ENCODE measurements around the gene SPAG16.
"Not testable (repeated sequence)": the region's sequence is repeated elsewhere in the genome, so short reads cannot be mapped to it uniquely, and the experiment has no call there.

The SPAG16 gene

GRCh38 chr2:214035921-214036320, 751.7 kb downstream of the SPAG16 start:
- in situ Hi-C loops (cut with HindIII; ENCODE audit: low sequenced_read_pairs), result no loop called here
- no peak for TF ChIP-seq CTCF (IDR thresholded peaks at IDR 0.05; ENCODE audit: low read depth, low read length)
- DNase-seq (ENCODE audit: low read depth, low spot score), result no peak
- H3K4me3 ChIP-seq (ENCODE audit: low read depth, low read length), result no peak overlapping the region

- H3K4me3 ChIP-seq (ENCODE audit: low read depth, low read length), result no peak overlapping the region
- in situ Hi-C loops (cut with HindIII; ENCODE audit: low sequenced_read_pairs), result no loop called here
- DNase-seq (ENCODE audit: low read depth, low spot score), result no peak
- TF ChIP-seq CTCF (IDR thresholded peaks at IDR 0.05; ENCODE audit: low read depth, low read length), result no peak
These were observed 753.9 kb downstream of the SPAG16 start for GRCh38 chr2:214038186-214038585.

GRCh38 chr2:214050731-214051130, 766.5 kb downstream of the SPAG16 start:
- in situ Hi-C loops (cut with HindIII; ENCODE audit: low sequenced_read_pairs), result no loop called here
- no peak for DNase-seq (ENCODE audit: low read depth, low spot score)
- H3K4me3 ChIP-seq (ENCODE audit: low read depth, low read length), result no peak overlapping the region
- no peak for TF ChIP-seq CTCF (IDR thresholded peaks at IDR 0.05; ENCODE audit: low read depth, low read length)

GRCh38 chr2:214051585-214051984, 767.3 kb downstream of the SPAG16 start:
- in situ Hi-C loops (cut with HindIII; ENCODE audit: low sequenced_read_pairs), result no loop called here
- no peak overlapping the region for H3K4me3 ChIP-seq (ENCODE audit: low read depth, low read length)
- TF ChIP-seq CTCF (IDR thresholded peaks at IDR 0.05; ENCODE audit: low read depth, low read length), result no peak
- DNase-seq (ENCODE audit: low read depth, low spot score), result no peak

GRCh38 chr2:214052235-214052634, 768.0 kb downstream of the SPAG16 start:
- no peak overlapping the region for H3K4me3 ChIP-seq (ENCODE audit: low read depth, low read length)
- TF ChIP-seq CTCF (IDR thresholded peaks at IDR 0.05; ENCODE audit: low read depth, low read length), result no peak
- in situ Hi-C loops (cut with HindIII; ENCODE audit: low sequenced_read_pairs), result no loop called here
- no peak for DNase-seq (ENCODE audit: low read depth, low spot score)

GRCh38 chr2:214057986-214058385, 773.7 kb downstream of the SPAG16 start:
- no peak for DNase-seq (ENCODE audit: low read depth, low spot score)
- H3K4me3 ChIP-seq (ENCODE audit: low read depth, low read length), result no peak overlapping the region
- no peak for TF ChIP-seq CTCF (IDR thresholded peaks at IDR 0.05; ENCODE audit: low read depth, low read length)
- in situ Hi-C loops (cut with HindIII; ENCODE audit: low sequenced_read_pairs), result no loop called here

GRCh38 chr2:214062279-214062678, 778.0 kb downstream of the SPAG16 start:
- H3K4me3 ChIP-seq (ENCODE audit: low read depth, low read length); in situ Hi-C loops (cut with HindIII; ENCODE audit: low sequenced_read_pairs); DNase-seq (ENCODE audit: low read depth, low spot score): not testable (repeated sequence)
